Astrocyte of the hippocampus (primary cell): ENCODE measurements around the gene DIP2C.
A peak's percentile ranks its signal among the peaks of the same experiment; 100 is the strongest.
"Not testable (repeated sequence)": the region's sequence is repeated elsewhere in the genome, so short reads cannot be mapped to it uniquely, and the experiment has no call there.

Experiments used
- DNase-seq: peaks from one replicate; pipeline ENCODE4 v3.0.0; 2011; ENCODE audit warnings: low read depth, low spot score

Gene DIP2C

GRCh38 chr10:375815-376505 lies 313.5 kb downstream of the DIP2C start:
- no peak for DNase-seq

GRCh38 chr10:374354-374753 lies 315.1 kb downstream of the DIP2C start:
- DNase-seq, result peak; percentile 34

GRCh38 chr10:373526-374309 lies 315.8 kb downstream of the DIP2C start:
- peak; percentile 92 for DNase-seq

GRCh38 chr10:373015-373414 lies 316.5 kb downstream of the DIP2C start:
- peak; percentile 76 for DNase-seq

- no peak for DNase-seq
Observed at GRCh38 chr10:372566-372965, 316.9 kb downstream of the DIP2C start.

- DNase-seq, result no peak
Observed at GRCh38 chr10:371515-371914, 318.0 kb downstream of the DIP2C start.

- DNase-seq, result peak; percentile 53
Observed at GRCh38 chr10:370449-370825, 319.0 kb downstream of the DIP2C start.

GRCh38 chr10:369684-370448 lies 319.6 kb downstream of the DIP2C start:
- DNase-seq, result peak; percentile 96

- DNase-seq, result peak; percentile 22
Observed at GRCh38 chr10:369221-369683, 320.2 kb downstream of the DIP2C start.

- DNase-seq, result no peak
Observed at GRCh38 chr10:368579-369220, 320.8 kb downstream of the DIP2C start.

- DNase-seq, result not testable (repeated sequence)
Observed at GRCh38 chr10:368107-368506, 321.4 kb downstream of the DIP2C start.

GRCh38 chr10:367636-368035 lies 321.8 kb downstream of the DIP2C start:
- DNase-seq, result no peak

GRCh38 chr10:366186-366585 lies 323.3 kb downstream of the DIP2C start:
- DNase-seq, result no peak

GRCh38 chr10:364267-364775 lies 325.1 kb downstream of the DIP2C start:
- DNase-seq, result no peak

- DNase-seq, result no peak
Observed at GRCh38 chr10:363152-363551, 326.3 kb downstream of the DIP2C start.

- DNase-seq, result peak; percentile 60
Observed at GRCh38 chr10:361203-362081, 328.0 kb downstream of the DIP2C start.

- no peak for DNase-seq
Observed at GRCh38 chr10:360653-361052, 328.8 kb downstream of the DIP2C start.

- DNase-seq, result no peak
Observed at GRCh38 chr10:359762-360161, 329.7 kb downstream of the DIP2C start.

GRCh38 chr10:359093-359492 lies 330.4 kb downstream of the DIP2C start:
- no peak for DNase-seq

- no peak for DNase-seq
Observed at GRCh38 chr10:357201-357950, 332.1 kb downstream of the DIP2C start.
